NCI-H146 (cell line): ENCODE results near the gene CLEC9A.
"Not testable (repeated sequence)": the region's sequence is repeated elsewhere in the genome, so short reads cannot be mapped to it uniquely, and the experiment has no call there.

Source experiments
- DNase-seq: peaks from one replicate; lab custom pipeline; 2025; lab: John Stamatoyannopoulos, UW

The CLEC9A gene

DNA sequence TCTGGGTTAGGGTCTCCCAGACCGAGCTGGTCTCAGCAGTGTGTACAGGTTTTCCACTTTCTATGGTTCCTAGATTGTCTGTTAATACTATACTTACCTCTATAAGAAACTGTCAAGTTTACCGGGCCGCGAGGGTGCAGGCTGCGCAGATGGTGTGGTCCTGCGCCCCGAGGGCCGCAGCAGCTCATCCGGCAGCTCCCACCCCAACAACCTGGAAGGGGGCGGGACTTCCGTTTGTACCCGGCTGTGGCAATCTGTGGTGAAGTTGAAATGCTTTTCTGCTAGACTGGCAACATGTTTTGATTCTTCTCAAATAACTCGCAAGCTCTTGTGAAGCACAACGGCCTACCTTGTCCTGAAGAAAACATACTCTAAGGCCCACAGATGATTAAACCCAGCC lies at the start of gene CLEC9A:
Gene CLEC9A (plus strand): TSS at position 237 of the 400 bp plus-strand sequence. CDS start 22,006 bp downstream, outside the sequence.
- no peak for DNase-seq

DNA sequence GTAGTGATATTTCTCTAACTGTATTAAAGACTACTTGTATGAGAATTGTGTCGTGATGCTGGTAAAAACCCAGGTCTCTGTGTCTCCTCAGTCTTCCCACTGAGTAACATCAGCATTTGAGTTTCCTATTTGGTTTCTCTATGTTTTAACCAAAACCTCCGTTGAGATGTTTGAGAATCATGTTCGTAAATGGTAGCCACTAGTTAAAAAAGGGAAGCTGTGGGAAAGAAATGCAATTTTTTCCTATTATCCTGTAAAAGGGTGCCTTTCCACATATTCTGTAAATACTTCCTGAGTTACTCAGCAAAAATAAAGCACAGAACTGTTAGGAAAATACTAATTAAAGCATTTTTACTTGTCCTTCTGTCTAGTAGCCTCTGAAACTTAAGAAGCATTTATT lies 38.6 kb upstream of the CLEC9A start:
- no peak for DNase-seq

DNA sequence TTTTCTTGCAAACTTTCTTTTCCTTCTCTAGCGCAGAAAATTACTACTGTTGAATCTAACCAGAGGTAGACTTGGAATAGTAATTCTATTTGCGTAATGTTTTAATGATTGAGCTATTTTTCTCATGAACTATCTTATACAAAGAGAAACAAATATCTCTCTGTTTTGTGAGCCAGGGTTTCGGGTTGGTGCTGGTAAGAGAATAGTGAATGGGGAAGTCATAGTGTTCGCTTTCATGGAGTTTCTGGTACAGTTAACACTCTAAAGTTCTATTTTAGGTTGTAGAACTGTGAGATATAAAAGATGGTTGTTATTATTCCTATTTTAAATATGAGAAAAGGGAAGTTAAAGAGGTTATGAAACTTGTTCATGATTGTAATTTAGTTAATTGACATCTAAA lies 38.2 kb upstream of the CLEC9A start:
- no peak for DNase-seq

DNA sequence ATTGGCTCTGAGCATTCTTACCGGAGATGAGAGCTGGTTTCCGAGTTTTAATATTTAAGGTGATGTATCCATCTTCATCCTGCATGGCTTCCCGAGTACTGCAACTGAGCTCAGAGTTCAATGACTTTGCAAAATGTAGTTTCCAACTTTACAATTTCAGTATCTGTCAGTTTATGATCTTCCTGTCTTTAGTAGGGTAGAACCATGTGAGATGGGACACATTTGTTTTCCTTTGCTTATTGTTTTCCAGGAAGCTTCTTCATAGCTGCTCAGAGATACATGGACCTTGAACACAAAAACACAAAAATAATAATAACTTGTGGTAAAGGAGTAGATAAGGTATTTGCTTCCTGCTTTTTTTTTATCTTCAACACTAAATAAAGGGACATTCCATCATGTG lies 31.5 kb upstream of the CLEC9A start, which contains the start of gene CLEC1B:
Gene CLEC1B (minus strand): TSS at position 106 of the 400 bp plus-strand sequence. CDS start 21 bp downstream, at position 85.
- no peak for DNase-seq

DNA sequence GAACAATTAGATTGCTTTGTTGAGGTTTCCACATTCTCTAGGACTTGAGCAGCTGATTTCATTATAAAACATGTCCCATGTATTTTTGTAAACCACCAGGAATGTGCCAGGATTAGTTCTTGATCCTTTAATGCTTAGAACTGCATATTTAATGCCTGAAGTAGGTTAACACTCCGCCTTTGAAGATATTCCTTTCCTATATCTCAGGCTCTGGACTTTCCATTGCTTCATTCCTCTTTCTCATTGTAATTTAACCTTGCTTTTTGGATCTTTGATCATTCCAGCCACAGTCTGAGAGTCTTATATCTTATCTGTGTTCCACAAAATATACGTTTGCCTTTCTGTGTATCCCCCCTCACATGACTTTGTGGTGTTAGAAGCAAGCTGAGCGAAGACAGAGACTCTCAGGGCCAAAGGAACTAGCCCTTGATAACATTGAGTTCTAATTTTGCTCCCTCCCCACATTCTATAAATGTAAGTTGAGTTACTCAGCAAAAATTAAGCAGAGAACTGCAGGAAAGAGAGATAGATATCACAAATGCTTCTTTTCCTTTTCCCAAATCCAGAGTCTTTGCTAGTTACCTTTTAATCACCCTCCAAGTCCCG lies 29.2 kb upstream of the CLEC9A start:
- DNase-seq: no peak

DNA sequence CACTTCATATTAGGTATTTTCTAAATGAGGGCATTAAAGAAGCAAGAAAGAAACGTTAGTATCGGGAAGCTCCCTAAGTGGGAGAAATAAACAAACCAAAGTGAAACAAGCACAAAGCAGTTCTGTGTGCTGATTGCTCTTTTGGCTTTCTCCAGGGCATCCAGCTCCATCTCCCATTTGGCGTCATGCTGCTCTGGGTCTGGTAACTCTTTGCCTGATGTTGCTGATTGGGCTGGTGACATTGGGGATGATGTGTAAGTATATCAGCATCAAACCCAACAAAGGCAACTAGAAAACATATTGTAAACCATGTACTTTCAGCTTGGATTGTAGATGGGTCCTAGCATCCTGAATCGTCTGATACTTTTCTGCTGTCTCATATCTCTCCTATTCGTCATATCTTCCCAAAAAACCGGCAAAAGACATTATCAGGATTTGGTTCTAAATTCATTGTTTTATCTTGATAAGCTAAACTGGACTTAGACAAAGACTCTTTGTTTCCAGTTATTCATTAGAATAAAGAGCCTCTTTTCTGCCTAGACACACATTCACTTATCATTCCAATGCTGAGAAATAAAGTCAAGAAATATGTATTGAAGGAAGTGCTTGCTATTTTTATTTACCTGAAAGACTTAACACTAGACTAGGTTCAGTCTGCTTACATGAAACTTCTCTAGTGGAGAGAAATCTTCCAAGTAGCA lies 17.7 kb upstream of the CLEC9A start:
- no peak for DNase-seq

DNA sequence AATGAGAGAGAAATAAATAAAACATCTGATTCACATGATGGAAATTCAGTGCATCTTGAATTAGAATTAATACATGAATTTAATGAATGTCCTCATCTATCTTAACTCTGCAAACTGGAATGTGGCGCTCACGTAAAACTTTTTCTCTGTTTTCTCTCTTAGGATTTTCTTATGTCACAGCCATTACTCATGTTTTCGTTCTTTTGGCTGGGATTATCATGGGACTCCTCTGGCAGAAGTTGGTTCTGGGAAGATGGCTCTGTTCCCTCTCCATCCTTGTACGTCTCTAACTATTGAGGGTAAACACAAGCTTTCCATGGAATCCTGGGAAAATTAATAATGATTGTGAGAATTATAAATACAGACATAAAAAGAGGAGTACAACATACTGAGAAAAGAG lies 15.0 kb upstream of the CLEC9A start:
- DNase-seq: no peak

DNA sequence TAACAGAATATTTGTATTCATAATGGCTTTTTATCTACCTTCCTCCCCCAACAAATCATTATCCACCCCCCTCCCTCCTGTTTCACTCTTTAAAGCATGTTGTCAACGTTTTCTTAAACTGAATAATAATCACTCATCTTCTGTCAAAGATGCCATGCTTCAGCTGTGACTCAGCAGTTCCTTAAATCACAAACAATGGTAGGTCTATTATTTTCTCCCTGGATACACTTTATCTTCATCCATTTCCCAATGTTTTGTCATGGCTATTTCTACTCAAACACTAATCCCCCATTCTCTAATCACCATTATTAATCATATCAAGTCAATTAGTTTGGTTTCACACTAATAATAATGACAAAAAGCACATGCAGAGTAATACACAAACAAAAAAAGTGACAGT lies 13.6 kb upstream of the CLEC9A start:
- DNase-seq: no peak

DNA sequence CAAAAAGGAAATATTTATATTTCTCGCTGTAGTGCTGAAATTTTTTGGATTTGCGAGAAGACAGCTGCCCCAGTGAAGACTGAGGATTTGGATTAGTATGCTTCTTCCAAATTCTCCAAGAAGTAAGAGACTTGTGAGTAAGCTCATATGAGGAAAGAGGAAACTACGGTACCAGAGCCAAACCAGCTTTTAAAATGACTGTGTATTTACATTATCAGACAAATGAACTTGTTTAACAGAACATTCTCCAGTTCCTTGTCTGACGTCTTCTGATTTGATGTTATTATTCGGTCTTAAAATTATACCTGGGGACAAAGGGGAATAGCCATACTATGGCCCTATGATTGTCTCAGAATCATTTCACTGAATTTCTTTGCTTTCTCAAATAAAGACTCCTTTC lies 12.1 kb upstream of the CLEC9A start:
- DNase-seq: no peak

DNA sequence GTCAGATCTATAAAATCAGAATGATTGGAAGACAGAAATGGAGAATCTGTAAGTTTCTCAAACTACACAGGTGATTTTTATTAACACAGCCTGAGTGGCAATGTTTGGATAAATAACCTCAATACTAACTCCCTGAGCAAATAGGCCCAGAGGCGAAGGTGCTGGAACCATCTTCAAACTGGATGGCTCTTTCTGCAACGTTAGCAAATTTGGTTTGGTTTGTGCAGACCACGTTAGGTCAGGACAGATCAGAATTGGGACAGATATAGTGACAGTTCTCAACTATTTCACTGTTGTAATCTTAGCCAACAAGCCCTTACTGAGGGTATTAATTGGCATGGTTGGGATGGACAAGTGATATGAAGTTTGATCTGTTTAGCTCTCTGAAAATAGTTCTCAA lies 9.1 kb upstream of the CLEC9A start:
- DNase-seq: no peak

DNA sequence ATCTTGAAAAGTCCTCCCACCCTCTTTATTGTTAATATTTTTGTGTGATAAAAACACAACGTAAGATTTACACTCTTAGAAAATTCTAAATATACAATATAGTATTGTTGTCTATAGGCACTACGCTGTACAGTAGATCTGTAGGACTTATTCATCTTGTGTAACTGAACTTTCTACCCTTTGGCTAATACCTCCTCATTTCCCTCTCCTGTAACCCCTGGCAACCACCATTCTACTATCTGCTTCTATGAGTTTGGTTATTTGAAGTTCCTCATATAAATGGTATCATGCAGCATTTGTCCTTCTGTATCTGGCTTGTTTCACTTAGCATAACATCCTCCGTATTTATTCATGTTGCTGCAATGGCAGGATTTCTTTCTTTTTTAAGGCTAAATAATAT lies 5.2 kb upstream of the CLEC9A start:
- DNase-seq: no peak

DNA sequence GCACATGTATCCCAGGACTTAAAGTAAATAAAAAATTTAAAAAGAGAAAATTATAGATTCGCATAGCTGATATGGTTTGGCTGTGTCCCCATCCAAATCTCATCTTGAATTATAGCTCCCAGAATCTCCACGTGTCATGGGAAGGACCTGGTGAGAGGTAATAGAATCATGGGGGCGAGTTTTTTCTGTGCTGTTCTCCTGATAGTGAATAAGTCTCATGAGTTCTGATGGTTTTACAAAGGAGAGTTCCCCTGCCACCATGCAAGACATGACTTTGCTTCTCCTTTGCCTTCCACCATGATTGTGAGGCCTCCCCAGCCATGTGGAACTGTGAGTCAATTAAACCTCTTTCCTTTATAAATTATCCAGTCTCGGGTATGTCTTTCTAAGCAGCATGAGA lies 3.8 kb upstream of the CLEC9A start:
- DNase-seq: not testable (repeated sequence)

DNA sequence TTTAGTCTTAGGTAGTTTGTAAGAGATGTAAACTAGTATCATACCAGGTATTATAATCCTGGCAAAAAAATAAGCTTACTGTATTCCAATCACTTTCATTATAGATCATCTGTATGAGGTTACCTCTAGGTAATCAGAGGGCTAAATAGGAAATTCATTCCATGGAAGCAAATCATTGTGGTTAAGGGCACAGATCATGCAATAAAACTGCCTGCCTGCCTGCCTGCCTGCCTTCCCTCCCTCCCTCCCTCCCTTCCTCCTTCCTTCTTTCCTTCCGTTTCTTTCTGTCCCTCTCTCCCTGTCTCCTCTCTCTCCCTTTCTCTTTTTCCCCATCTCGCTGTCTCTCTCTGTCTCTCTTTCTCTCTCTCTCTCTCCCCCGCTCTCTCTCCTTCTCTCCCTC lies 3.2 kb upstream of the CLEC9A start:
- no peak for DNase-seq

DNA sequence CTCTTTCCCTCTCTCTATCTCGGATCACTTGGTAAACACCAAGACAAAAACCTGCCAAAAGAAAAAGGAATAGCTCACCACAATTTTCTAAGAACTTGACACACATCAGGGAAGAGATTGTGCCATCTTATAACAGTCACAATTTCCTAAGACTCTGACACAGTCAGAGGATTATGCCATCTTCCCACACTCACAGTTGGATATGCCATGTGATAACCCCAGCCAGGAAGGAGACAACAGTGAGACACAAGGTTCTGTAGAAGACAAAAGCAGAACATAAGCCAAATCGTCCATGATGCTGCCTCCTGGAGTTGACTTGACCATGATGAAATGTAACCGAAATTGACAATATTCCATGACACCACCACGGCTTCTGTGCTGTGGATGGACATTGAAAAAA lies 2.8 kb upstream of the CLEC9A start:
- no peak for DNase-seq

DNA sequence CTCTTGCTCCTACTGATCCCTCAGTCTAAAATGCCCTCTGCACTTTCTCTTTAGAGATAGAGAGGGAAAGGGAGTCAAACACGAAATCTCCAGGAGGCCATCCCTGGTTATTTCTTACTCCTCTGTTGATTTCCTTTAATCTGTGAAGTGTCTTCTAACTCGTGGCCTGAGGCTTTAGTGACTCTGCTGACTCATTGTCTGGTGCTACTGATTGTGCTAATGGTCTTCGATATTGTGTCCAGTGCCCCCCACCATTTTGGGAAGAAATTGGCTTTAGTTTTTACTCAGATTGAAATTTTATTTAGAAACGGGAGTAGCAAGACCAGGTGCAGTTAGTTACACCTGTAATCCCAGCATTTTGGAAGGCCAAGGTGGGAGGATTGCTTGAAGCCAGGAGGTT lies 839 bp downstream of the CLEC9A start:
- DNase-seq: no peak

DNA sequence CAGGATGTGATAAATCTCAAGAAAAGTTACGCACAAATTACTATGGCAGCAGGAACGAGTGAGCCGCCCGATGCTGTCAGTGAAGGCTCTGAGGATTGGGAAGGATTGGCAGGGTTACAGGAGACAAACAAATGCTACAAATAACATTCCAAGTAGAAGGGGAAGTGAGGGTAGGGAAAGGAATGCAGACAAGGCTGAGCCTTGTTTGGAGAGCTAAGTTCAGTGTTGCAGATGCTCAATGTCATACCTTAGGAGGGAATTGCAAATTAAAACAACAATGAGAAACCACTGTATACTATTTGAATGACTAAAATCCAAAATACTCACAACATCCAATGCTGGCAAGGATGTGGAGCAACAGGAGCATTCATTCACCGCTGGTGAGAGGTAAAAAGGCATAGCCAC lies 1.3 kb downstream of the CLEC9A start:
- DNase-seq: no peak

DNA sequence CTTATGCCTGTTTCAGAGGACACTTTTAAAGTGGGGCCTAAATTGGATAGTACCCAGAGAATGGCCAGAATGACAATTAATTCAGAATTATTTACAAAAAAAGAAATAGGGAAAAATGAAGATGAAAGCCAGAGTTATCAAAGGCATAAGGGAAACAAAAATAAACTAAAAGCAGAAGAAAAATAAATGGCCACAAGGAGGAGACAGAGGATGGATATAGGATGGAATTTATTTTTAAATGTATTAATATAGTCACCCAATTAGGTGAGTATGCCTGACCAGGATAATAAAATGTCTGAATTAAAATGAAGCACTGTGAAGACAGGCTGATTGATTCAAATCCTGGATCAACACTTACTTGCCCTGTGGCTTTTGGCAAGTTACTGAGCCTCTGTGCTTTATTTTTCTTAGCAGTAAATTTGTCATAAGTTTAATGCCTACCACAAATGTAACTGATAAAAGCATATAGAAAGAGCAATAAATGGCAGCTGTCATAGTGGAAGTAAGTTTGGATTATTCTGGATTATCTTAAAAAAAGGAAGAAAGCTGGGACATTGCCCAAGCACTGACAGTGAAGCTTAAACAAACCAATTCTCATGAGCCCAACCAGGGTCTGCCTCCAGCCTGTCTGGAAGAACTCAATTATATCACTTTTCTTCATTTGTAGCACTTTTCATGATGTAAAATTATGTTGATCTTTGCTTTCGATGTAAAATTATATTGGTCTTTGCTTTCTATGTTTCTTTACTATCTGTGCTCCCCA lies 3.5 kb downstream of the CLEC9A start:
- DNase-seq: no peak

DNA sequence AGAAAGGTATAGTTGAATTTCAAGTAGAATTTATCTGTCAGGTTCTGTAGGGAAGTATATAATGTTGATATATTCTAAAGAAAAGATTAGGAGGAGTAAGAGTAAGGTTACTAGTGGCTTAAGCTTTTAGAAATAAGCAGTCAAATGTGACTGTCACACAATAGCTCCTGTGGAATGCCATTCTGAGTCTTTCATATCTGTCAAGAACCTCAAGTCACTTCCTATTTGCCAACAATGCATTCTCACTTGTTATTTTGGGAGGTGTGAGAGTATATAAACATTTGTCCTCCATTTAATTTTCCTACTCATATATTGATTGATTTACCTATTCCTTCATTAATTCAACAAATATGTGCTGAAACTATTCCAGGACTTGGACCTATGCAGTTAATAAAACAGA lies 11.7 kb downstream of the CLEC9A start:
- DNase-seq: no peak

DNA sequence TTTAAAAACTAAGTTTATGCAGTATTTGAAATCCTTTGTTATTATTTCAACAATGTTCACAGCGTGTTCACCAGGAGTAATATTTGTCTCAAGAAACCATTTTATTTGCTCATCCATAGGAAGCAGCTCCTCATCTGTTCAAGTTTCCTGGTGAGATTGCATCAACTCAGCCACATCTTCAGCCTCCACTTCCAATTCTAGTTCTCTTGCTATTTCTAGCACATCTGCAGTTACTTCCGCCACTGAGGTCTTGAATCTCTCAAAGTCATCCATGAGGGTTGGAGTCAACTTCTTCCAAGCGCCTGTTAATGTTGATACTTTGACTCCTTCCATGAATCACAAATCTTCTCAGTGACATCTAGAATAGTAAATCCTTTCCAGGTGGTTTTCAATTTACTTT lies 18.0 kb downstream of the CLEC9A start:
- DNase-seq: no peak

DNA sequence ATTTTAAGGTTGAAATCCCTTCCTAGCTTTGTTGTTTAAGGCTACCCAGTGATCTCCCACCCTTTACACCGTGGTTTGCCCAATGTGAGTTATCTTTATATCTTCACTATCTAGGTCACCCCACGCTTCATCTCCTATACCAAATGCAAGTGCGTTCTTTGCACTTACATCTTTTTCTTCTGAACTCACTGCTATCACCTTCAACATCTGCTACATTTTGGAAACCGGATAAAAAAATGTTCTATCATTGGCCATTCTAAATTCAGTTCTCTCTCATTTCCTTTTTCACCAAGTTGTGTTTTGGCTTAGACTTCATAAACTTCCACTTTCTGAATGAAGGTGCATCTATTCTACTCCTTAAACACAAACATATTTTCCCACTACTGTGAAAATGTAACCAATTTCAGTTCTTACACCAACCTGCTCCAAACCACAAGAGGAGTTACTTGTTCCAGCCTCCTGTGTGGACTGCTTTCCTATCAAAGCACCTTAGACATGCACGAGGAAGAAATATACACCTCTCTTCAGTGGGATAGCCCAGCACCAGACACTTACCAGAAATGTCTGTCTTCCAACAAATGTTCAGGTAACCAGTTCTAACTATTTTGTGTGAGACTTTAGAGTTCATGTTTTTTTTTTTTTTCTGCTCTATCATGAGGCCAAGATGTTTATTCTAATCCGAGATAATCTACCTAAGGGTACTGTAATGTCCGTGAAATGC lies 21.9 kb downstream of the CLEC9A start:
- DNase-seq: no peak

DNA sequence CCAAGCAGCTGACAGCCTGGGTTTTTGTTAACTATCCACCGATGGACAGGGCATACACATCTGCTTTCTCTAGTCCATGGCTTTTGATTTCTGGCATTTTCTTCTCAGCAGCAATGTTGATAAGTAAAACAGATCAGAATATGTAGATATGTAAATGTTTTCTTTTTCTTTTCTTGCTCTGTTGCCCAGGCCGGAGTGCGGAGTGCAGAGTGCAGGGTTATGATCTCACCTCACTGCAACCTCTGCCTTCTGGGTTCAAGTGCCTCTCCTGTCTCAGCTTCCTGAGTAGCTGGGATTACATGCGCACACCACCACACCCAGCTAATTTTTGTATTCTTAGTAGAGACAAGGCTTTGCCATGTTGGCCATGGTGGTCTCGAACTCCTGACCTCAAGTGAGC lies 27.9 kb downstream of the CLEC9A start:
- no peak for DNase-seq

DNA sequence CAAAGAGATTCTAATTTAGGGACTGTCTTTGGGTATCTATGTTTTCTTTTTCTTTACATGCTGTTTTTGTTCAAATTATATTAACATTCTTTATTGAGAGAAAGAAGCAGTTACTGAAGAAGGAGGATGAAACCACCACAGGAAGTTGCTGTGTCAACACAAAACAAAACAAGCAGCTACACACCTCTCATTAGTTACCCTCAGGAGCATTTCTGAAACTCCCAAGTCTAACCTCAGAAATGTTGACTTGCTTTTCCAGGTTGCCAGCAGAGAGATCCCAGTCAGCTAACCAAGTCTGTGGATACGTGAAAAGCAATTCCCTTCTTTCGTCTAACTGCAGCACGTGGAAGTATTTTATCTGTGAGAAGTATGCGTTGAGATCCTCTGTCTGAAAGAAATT lies 34.8 kb downstream of the CLEC9A start:
- no peak for DNase-seq

DNA sequence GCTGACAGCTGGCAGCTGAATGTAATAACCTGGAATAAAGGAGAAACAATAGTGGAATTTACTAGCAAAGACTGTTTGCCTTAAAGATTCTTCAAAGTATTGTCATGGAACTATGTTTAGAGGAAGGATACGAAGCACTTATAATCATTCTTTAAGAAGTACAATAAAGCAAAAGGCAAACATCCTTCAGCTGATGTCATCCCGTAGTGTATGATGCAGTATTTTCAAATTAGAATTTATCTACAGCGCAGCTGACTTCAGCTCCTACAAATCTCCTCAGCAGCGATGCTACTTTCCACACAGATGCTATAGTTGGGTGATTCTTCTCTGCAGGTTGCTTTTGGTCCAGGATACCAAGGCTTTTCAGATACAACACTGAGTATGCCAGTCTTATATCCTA lies 36.8 kb downstream of the CLEC9A start:
- no peak for DNase-seq
